Endothelial cell of umbilical vein (primary cell): ENCODE measurements around the gene CAMK2G. TPM values are rescaled to one million over a fixed set of nuclear protein-coding genes. Genes with fewer than 3 reads are reported as not detected.
A peak's percentile ranks its signal among the peaks of the same experiment; 100 is the strongest.

Experiments used
- BruUV-seq: library from RNA; stranded (reverse); fragments of 400-500 nt; replicated peaks from 2 replicates; lab custom pipeline; 2021; lab: Mats Ljungman, UMichigan
- CTCF ChIA-PET: fragments of 300-600, 350-600 bp; sonication (Branson Sonifier 250); formaldehyde crosslinking; loops from one replicate; lab custom pipeline; 2021; ENCODE audit warnings: antibody characterized with exemption, inconsistent platforms; lab: Charles Lee
- POLR2A ChIA-PET: fragments of 300-600, 350-600 bp; sonication (Branson Sonifier 250); formaldehyde crosslinking; loops from one replicate; lab custom pipeline; 2021; ENCODE audit warnings: antibody characterized with exemption, inconsistent platforms; lab: Charles Lee
- DNase-seq: peaks from one replicate; pipeline ENCODE4 v3.0.0-alpha.2; 2011; ENCODE audit warnings: low read depth, low spot score
- FAIRE-seq: peaks from 2 replicates; lab custom pipeline; 2011; peaks lifted over from hg19 to GRCh38; lab: Jason Lieb, UNC
- H2AFZ ChIP-seq: 2 replicates; pipeline ENCODE4 v1.6.0; 2012; ENCODE audit warnings: low read depth, low read length, control low read depth, inconsistent platforms
- H3K27ac ChIP-seq: 2 replicates; pipeline ENCODE4 v1.5.1; 2011; ENCODE audit warnings: low read depth, mild to moderate bottlenecking, control low read depth, low read length, moderate library complexity; ENCODE audit not compliant: insufficient read depth
- H3K27me3 ChIP-seq, 2 experiments: 2 replicates each; pipeline versions ENCODE4 v1.6.0 to v1.6.1; 2011; ENCODE audit warnings: low read length in 2 of 2, mixed read lengths in 1 of 2; ENCODE audit not compliant: control insufficient read depth in 2 of 2, insufficient read depth in 2 of 2
- H3K36me3 ChIP-seq, 2 experiments: 2 replicates in 1 of 2; 3 replicates in 1 of 2; pipeline ENCODE4 v1.5.1; 2011; ENCODE audit warnings: low read length in 2 of 2, mild to moderate bottlenecking in 1 of 2, moderate library complexity in 1 of 2; ENCODE audit not compliant: control insufficient read depth in 2 of 2, insufficient read depth in 2 of 2; ENCODE audit errors: extremely low read depth in 1 of 2
- H3K4me1 ChIP-seq: 3 replicates; pipeline ENCODE4 v1.5.1; 2011; ENCODE audit warnings: mild to moderate bottlenecking, low read length; ENCODE audit not compliant: control insufficient read depth, insufficient read depth; ENCODE audit errors: extremely low read depth
- H3K4me2 ChIP-seq: 2 replicates; pipeline ENCODE4 v1.6.1; 2011; ENCODE audit warnings: low read length, control low read depth, mixed read lengths; ENCODE audit not compliant: insufficient read depth
- H3K4me3 ChIP-seq, 3 experiments: fragments of 200-600 bp in 1 of 3; sonication (generic), shearing (Covaris generic) in 1 of 3; replicated peaks in 1 of 3; 2 replicates each; pipeline ENCODE4 v1.5.1; 2011 to 2016; ENCODE audit warnings: control low read depth in 3 of 3, low read length in 3 of 3, mild to moderate bottlenecking in 2 of 3, inconsistent platforms in 1 of 3, low read depth in 1 of 3, moderate library complexity in 1 of 3; ENCODE audit not compliant: insufficient read depth in 1 of 3
- H3K79me2 ChIP-seq: 2 replicates; pipeline ENCODE4 v1.6.0; 2012; ENCODE audit warnings: low read length, inconsistent platforms; ENCODE audit not compliant: control insufficient read depth, insufficient read depth
- H3K9ac ChIP-seq: replicated peaks from 2 replicates; pipeline ENCODE3; 2011; ENCODE audit warnings: low read length, control low read depth; ENCODE audit not compliant: insufficient read depth; ENCODE audit errors: extremely low read depth
- H3K9me1 ChIP-seq: replicated peaks from 3 replicates; pipeline ENCODE4 v1.6.0; 2011; ENCODE audit warnings: mild to moderate bottlenecking, low read length; ENCODE audit not compliant: control insufficient read depth, insufficient read depth; ENCODE audit errors: extremely low read depth
- H3K9me3 ChIP-seq: replicated peaks from 2 replicates; pipeline ENCODE4 v1.5.1; 2012; ENCODE audit warnings: low read length, inconsistent platforms; ENCODE audit not compliant: control insufficient read depth, insufficient read depth
- H4K20me1 ChIP-seq: replicated peaks from 2 replicates; pipeline ENCODE3; 2011; ENCODE audit warnings: mild to moderate bottlenecking, low read length; ENCODE audit not compliant: control insufficient read depth, insufficient read depth; ENCODE audit errors: extremely low read depth
- CTCF ChIP-seq, 2 donors: IDR thresholded peaks; 1 replicate in 1 of 2; 2 replicates in 1 of 2; pipeline ENCODE4 v1.5.1; 2011; ENCODE audit warnings: low read length in 2 of 2, mild to moderate bottlenecking in 2 of 2, moderate library complexity in 2 of 2, control low read depth in 1 of 2, inconsistent platforms in 1 of 2, low read depth in 1 of 2; ENCODE audit not compliant: insufficient read depth in 1 of 2; ENCODE audit errors: extremely low read depth in 1 of 2
- FOS ChIP-seq: IDR thresholded peaks from 2 replicates; pipeline ENCODE4 v1.6.1; 2011; ENCODE audit warnings: mild to moderate bottlenecking, low read length, moderate library complexity, borderline replicate concordance; ENCODE audit not compliant: insufficient read depth
- JUN ChIP-seq: IDR thresholded peaks from 2 replicates; pipeline ENCODE4 v1.6.1; 2011; ENCODE audit warnings: borderline replicate concordance, low read depth; ENCODE audit not compliant: insufficient read length, insufficient read depth
- MAX ChIP-seq: IDR thresholded peaks from 2 replicates; pipeline ENCODE4 v1.6.1; 2011; ENCODE audit not compliant: insufficient read depth, insufficient read length
- dilution Hi-C: fragments of 300-500 bp; cut with MboI; formaldehyde crosslinking; loops from one replicate; pipeline ENCODE4 v1.15.0; 2019; ENCODE audit warnings: low sequenced_read_pairs; ENCODE audit not compliant: extremely low pct_ligation_motif_present
- intact Hi-C: fragments of 100-400 bp; cut with micrococcal nuclease; formaldehyde crosslinking; loops from one replicate; pipeline ENCODE4 v1.10.0; 2022
- polyA plus RNA-seq, 4 experiments: library from polyadenylated mRNA; depleted of rRNA in 3 of 4; stranded (reverse) in 3 of 4; unstranded in 1 of 4; fragments of >200 nt; gene quantifications; 2 replicates each; pipeline versions ENCODE4 v1.2.1 to v1.2.3, GENCODE V29; 2011 to 2012; ENCODE audit warnings: missing spikeins in 1 of 4
- total RNA-seq: library from RNA; stranded (reverse); gene quantifications from 2 replicates; pipeline ENCODE4 v1.2.3, GENCODE V29; 2021

Gene CAMK2G
- total and polyA plus RNA-seq, 2 donors (not counting 3 experiments of a cell fraction or from before 2014, with no cell fraction given) = 27.2 to 33.6 TPM

- Histone ChIP-seq H4K20me1 (no peaks in the 10 kb centered on the region), H3K4me3 (no peak overlapping the region), H3K27me3 (no peaks in the 10 kb centered on the region), H3K4me1 (peaks cover 42% of the 10 kb centered on the region), H3K9me1 (no peaks in the 10 kb centered on the region), H3K9me3 (no peaks in the 10 kb centered on the region), H3K36me3 (peaks cover 8 to 10% of the 10 kb centered on the region in 2 experiments), H2AFZ (no peak overlapping the region), H3K9ac (peak overlapping the region; percentile 25), H3K27ac (peak overlapping the region; percentile 78), H3K79me2 (no peaks in the 10 kb centered on the region), H3K4me2 (peak overlapping the region; percentile 61)
- DNase-seq (no peak), FAIRE-seq (no peak)
- ChIA-PET CTCF (interaction anchor here (0.8 to 1.4 kb wide), 7 partner anchors 13 to 65 kb away, joined by 3 to 5 read pairs (median 3); no protein-coding TSS in a partner anchor), POLR2A (no interaction called here)
- no peak for TF ChIP-seq MAX
- TF ChIP-seq FOS = no peak
- peak in 1 of 2 donors; percentile 38 for TF ChIP-seq CTCF (IDR thresholded peaks at IDR 0.05; ENCODE audit: extremely low read depth in 1 of 2, insufficient read depth in 1 of 2, low read depth in 1 of 2, low read length in 2 of 2)
- no peak for TF ChIP-seq JUN
- intact Hi-C loops = loop anchor here (5.0 kb wide), 1 partner anchor 43 kb away; a partner anchor contains a TSS
- no TSS peak for BruUV-seq
- dilution Hi-C loops = no loop called here
Measured at GRCh38 chr10:73814896-73815718, 59.2 kb downstream of the CAMK2G start.
